Stromal cell of bone marrow (primary cell): ENCODE results near the gene RBMX.

Experiments
- DNase-seq: peaks from one replicate; pipeline ENCODE4 v3.0.0-alpha.2; 2012; ENCODE audit warnings: low read depth

RBMX gene

GRCh38 chrX:136835761-136836160 is 44.8 kb downstream of the RBMX start:
- DNase-seq, result no peak

- no peak for DNase-seq
Measured at GRCh38 chrX:136829413-136829812, 51.1 kb downstream of the RBMX start.

- no peak for DNase-seq
Measured at GRCh38 chrX:136828830-136829229, 51.7 kb downstream of the RBMX start.

- no peak for DNase-seq
Measured at GRCh38 chrX:136827026-136827425, 53.5 kb downstream of the RBMX start.

- no peak for DNase-seq
Measured at GRCh38 chrX:136825771-136826170, 54.8 kb downstream of the RBMX start.
